ENCODE data around the gene HTR2B.

Gene HTR2B

GRCh38 chr2:231058761-231059550 is 65.9 kb downstream of the HTR2B start:
- TF ChIP-seq CTCF (IDR thresholded peaks at IDR 0.05; ENCODE audit: unreplicated experiment in 3 of 3): no peak
- Mint-ChIP-seq H3K4me1 (peaks cover 33% of the 10 kb centered on the region), H3K36me3 (ENCODE audit: low read depth) (peaks cover 26% of the 10 kb centered on the region), H3K9me3 (no peaks in the 10 kb centered on the region), H3K27me3 (ENCODE audit: low read depth) (peaks cover 5% of the 10 kb centered on the region), H3K27ac (peak overlapping the region; percentile 81 to 100 (median 100)), H3K4me3 (peak overlapping the region; percentile 100)
